Hematopoietic multipotent progenitor cell treated with erythropoietin and hydrocortisone succinate and interleukin-3 and kit ligand, for 15 days (in vitro differentiated cells): ENCODE results near the gene MYO3A.
"Not testable (repeated sequence)": the region's sequence is repeated elsewhere in the genome, so short reads cannot be mapped to it uniquely, and the experiment has no call there.

Source experiments
- DNase-seq: peaks from one replicate; pipeline ENCODE4 v3.0.0-alpha.2; 2015; ENCODE audit warnings: low spot score

Gene MYO3A

GRCh38 chr10:26085549-26085948 is 151.5 kb downstream of the MYO3A start:
- DNase-seq: no peak

- DNase-seq: no peak
Observed at GRCh38 chr10:26087666-26088065, 153.6 kb downstream of the MYO3A start.

- no peak for DNase-seq
Observed at GRCh38 chr10:26090026-26090425, 156.0 kb downstream of the MYO3A start.

- DNase-seq: no peak
Observed at GRCh38 chr10:26090762-26091161, 156.7 kb downstream of the MYO3A start.

- DNase-seq: no peak
Observed at GRCh38 chr10:26093229-26093628, 159.2 kb downstream of the MYO3A start.

GRCh38 chr10:26095781-26096180 is 161.8 kb downstream of the MYO3A start:
- no peak for DNase-seq

GRCh38 chr10:26097549-26097948 is 163.5 kb downstream of the MYO3A start:
- DNase-seq: not testable (repeated sequence)

GRCh38 chr10:26112532-26112931 is 178.5 kb downstream of the MYO3A start:
- DNase-seq: no peak

- no peak for DNase-seq
Observed at GRCh38 chr10:26138613-26139012, 204.6 kb downstream of the MYO3A start.

- DNase-seq: no peak
Observed at GRCh38 chr10:26156019-26156418, 222.0 kb downstream of the MYO3A start.

- DNase-seq: no peak
Observed at GRCh38 chr10:26157734-26158133, 223.7 kb downstream of the MYO3A start.

- no peak for DNase-seq
Observed at GRCh38 chr10:26169466-26169865, 235.4 kb downstream of the MYO3A start.

GRCh38 chr10:26172131-26172530 is 238.1 kb downstream of the MYO3A start:
- DNase-seq: no peak

- no peak for DNase-seq
Observed at GRCh38 chr10:26173837-26174236, 239.8 kb downstream of the MYO3A start.

- DNase-seq: no peak
Observed at GRCh38 chr10:26177341-26177740, 243.3 kb downstream of the MYO3A start.

GRCh38 chr10:26194275-26194674 is 260.2 kb downstream of the MYO3A start:
- DNase-seq: no peak

- DNase-seq: no peak
Observed at GRCh38 chr10:26197248-26197647, 263.2 kb downstream of the MYO3A start.

- no peak for DNase-seq
Observed at GRCh38 chr10:26198119-26198518, 264.1 kb downstream of the MYO3A start.

GRCh38 chr10:26199841-26200240 is 265.8 kb downstream of the MYO3A start:
- DNase-seq: no peak

GRCh38 chr10:26205223-26205622 is 271.2 kb downstream of the MYO3A start:
- DNase-seq: no peak

- no peak for DNase-seq
Observed at GRCh38 chr10:26211781-26212444, 277.9 kb downstream of the MYO3A start.

GRCh38 chr10:26212511-26212910 is 278.5 kb downstream of the MYO3A start:
- no peak for DNase-seq

GRCh38 chr10:26213157-26213800 is 279.2 kb downstream of the MYO3A start:
- DNase-seq: no peak

- DNase-seq: no peak
Observed at GRCh38 chr10:26214004-26214403, 280.0 kb downstream of the MYO3A start.
